GM12892 (cell line): Measurements from ENCODE around the gene STARD10.

Experiments used
- POLR2A ChIP-seq: IDR thresholded peaks from 2 replicates; pipeline ENCODE4 v1.6.1; 2011; ENCODE audit warnings: low read depth, low read length, control low read depth
- TAF1 ChIP-seq: IDR thresholded peaks from 2 replicates; pipeline ENCODE4 v1.6.1; 2011; ENCODE audit warnings: low read depth, mild to moderate bottlenecking, control low read depth, low read length, borderline replicate concordance

DNA sequence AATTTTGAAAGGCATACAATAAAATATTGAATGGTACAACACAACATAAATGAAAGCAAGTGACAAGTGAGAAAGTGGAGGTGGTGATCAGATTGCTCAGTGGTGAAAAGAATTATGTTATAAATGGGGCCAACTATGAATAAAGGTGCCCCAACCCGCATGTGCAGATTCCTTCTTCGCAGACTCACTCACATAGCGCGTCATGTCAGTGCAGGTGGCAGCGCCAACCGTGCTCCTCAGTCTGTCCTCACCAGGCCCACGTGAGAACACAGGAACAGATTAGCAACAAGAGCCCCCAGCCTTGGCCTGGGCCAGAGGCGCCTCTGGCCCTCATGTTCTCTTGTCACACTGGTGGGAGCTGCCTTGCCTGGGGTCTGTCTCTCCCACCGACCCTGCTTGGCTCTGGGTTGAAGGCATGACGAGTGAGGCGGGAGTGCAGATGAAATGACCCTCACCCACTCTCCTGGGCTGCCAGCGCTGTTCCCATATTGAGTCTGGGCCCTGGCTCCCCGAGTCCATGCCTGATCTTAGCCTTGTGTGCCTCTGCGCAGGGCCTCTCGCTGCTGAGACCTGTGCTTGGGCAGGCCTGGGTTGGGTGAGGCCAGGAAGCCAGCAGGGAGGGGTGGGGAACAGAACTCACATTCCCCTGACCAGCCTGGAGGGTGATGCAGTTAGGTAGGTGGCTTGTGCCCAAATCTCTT, 26.7 kb upstream of the STARD10 start:
- TF ChIP-seq POLR2A (no peak), TAF1 (no peak)
